GM12864 (cell line): ENCODE measurements around the gene CAMK2B.

Experiments used
- DNase-seq: peaks from one replicate; pipeline ENCODE4 v3.0.0-alpha.2; 2011; ENCODE audit warnings: low read depth
- H3K4me3 ChIP-seq: 2 replicates; pipeline ENCODE4 v1.5.1; 2011; ENCODE audit warnings: mild to moderate bottlenecking, low read depth, low read length, control low read depth
- CTCF ChIP-seq: IDR thresholded peaks from 2 replicates; pipeline ENCODE4 v1.5.1; 2011; ENCODE audit warnings: low read depth, mild to moderate bottlenecking, moderate library complexity, low read length, control low read depth, inconsistent platforms; ENCODE audit errors: missing control alignments

The CAMK2B gene

GRCh38 chr7:44217223-44217714 is 108.1 kb downstream of the CAMK2B start:
- no peak for TF ChIP-seq CTCF
- DNase-seq: no peak
- H3K4me3 ChIP-seq: no peak overlapping the region

GRCh38 chr7:44216521-44217222 is 108.7 kb downstream of the CAMK2B start:
- TF ChIP-seq CTCF: no peak
- no peak overlapping the region for H3K4me3 ChIP-seq
- no peak for DNase-seq

GRCh38 chr7:44216019-44216418 is 109.4 kb downstream of the CAMK2B start:
- no peak for DNase-seq
- H3K4me3 ChIP-seq: no peak overlapping the region
- TF ChIP-seq CTCF: no peak

- TF ChIP-seq CTCF: no peak
- no peak for DNase-seq
- H3K4me3 ChIP-seq: no peak overlapping the region
Observed at GRCh38 chr7:44215531-44215930, 109.9 kb downstream of the CAMK2B start.

- no peak overlapping the region for H3K4me3 ChIP-seq
- no peak for TF ChIP-seq CTCF
- no peak for DNase-seq
Observed at GRCh38 chr7:44213877-44214388, 111.5 kb downstream of the CAMK2B start.

GRCh38 chr7:44213206-44213876 is 112.1 kb downstream of the CAMK2B start:
- no peak for DNase-seq
- no peak for TF ChIP-seq CTCF

More at GRCh38 chr7:44213206-44213876, 112.1 kb downstream of the CAMK2B start:
- no peak overlapping the region for H3K4me3 ChIP-seq
